Mesenchymal stem cell (in vitro differentiated cells and primary cell): ENCODE results near the gene C10orf90.

ENCODE experiments used
- DNase-seq: peaks from one replicate; pipeline ENCODE4 v3.0.0-alpha.2; 2013
- H2AFZ ChIP-seq: one replicate; pipeline ENCODE4 v1.6.1; 2013; ENCODE audit warnings: low read depth, mild to moderate bottlenecking, control low read depth, inconsistent platforms, low read length, moderate library complexity
- H2AK5ac ChIP-seq: 2 replicates; pipeline ENCODE4 v1.6.1; 2013; ENCODE audit warnings: low read length, moderate library complexity, mild to moderate bottlenecking, inconsistent platforms; ENCODE audit not compliant: severe bottlenecking
- H2BK120ac ChIP-seq: one replicate; pipeline ENCODE4 v1.6.1; 2013; ENCODE audit warnings: low read depth, mild to moderate bottlenecking, inconsistent platforms, low read length, moderate library complexity
- H2BK12ac ChIP-seq, 2 experiments: one replicate each; pipeline ENCODE4 v1.6.1; 2013; ENCODE audit warnings: inconsistent platforms in 2 of 2, low read length in 2 of 2, mild to moderate bottlenecking in 2 of 2, moderate library complexity in 2 of 2, control low read depth in 1 of 2
- H2BK15ac ChIP-seq: one replicate; pipeline ENCODE4 v1.6.1; 2013; ENCODE audit warnings: mild to moderate bottlenecking, low read depth, inconsistent platforms; ENCODE audit not compliant: poor library complexity, severe bottlenecking
- H2BK5ac ChIP-seq: 2 replicates; pipeline ENCODE4 v1.6.1; 2013; ENCODE audit warnings: low read depth, mild to moderate bottlenecking, low read length, control low read depth, inconsistent platforms; ENCODE audit not compliant: poor library complexity, severe bottlenecking
- H3K14ac ChIP-seq, 2 experiments: one replicate each; pipeline ENCODE4 v1.6.1; 2013; ENCODE audit warnings: inconsistent platforms in 2 of 2, low read length in 2 of 2, control low read depth in 1 of 2, mild to moderate bottlenecking in 1 of 2, moderate library complexity in 1 of 2
- H3K18ac ChIP-seq, 2 experiments: one replicate each; pipeline ENCODE4 v1.6.1; 2013; ENCODE audit warnings: inconsistent platforms in 2 of 2, low read length in 2 of 2, control low read depth in 1 of 2, low read depth in 1 of 2, mild to moderate bottlenecking in 1 of 2
- H3K23ac ChIP-seq, 2 experiments: one replicate each; pipeline ENCODE4 v1.6.1; 2013; ENCODE audit warnings: inconsistent platforms in 2 of 2, low read length in 2 of 2, mild to moderate bottlenecking in 2 of 2, moderate library complexity in 2 of 2, control low read depth in 1 of 2
- H3K27ac ChIP-seq: 2 replicates; pipeline ENCODE4 v1.5.1; 2013; ENCODE audit warnings: mild to moderate bottlenecking, moderate library complexity, low read length, control low read depth, inconsistent platforms; ENCODE audit not compliant: poor library complexity, severe bottlenecking
- H3K27me3 ChIP-seq, 2 experiments: 2 replicates each; pipeline versions ENCODE4 v1.6.1 to v1.7.0; 2013; ENCODE audit warnings: low read length in 2 of 2, mild to moderate bottlenecking in 2 of 2, moderate library complexity in 2 of 2, control low read depth in 1 of 2, inconsistent platforms in 1 of 2; ENCODE audit not compliant: control insufficient read depth in 1 of 2, insufficient read depth in 1 of 2
- H3K36me3 ChIP-seq, 2 experiments: 2 replicates each; pipeline versions ENCODE4 v1.6.1 to v1.7.0; 2013; ENCODE audit warnings: low read length in 2 of 2, control low read depth in 1 of 2, inconsistent platforms in 1 of 2, low read depth in 1 of 2, mild to moderate bottlenecking in 1 of 2; ENCODE audit not compliant: insufficient read depth in 2 of 2, control insufficient read depth in 1 of 2
- H3K4ac ChIP-seq, 2 experiments: one replicate each; pipeline ENCODE4 v1.6.1; 2013; ENCODE audit warnings: inconsistent platforms in 2 of 2, low read length in 2 of 2, mild to moderate bottlenecking in 2 of 2, moderate library complexity in 2 of 2, control low read depth in 1 of 2, low read depth in 1 of 2
- H3K4me1 ChIP-seq: 2 replicates; pipeline ENCODE4 v1.6.1; 2013; ENCODE audit warnings: low read depth, low read length, control low read depth; ENCODE audit not compliant: control insufficient read depth, insufficient read depth
- H3K4me2 ChIP-seq: 2 replicates; pipeline ENCODE4 v1.6.1; 2013; ENCODE audit warnings: low read length, mild to moderate bottlenecking, inconsistent platforms; ENCODE audit not compliant: poor library complexity, severe bottlenecking
- H3K4me3 ChIP-seq, 2 experiments: 2 replicates each; pipeline versions ENCODE4 v1.5.1 to v1.7.0; 2013; ENCODE audit warnings: low read length in 2 of 2, mild to moderate bottlenecking in 2 of 2, control low read depth in 1 of 2, low read depth in 1 of 2; ENCODE audit not compliant: insufficient read depth in 1 of 2
- H3K79me1 ChIP-seq: replicated peaks from 2 replicates; pipeline ENCODE4 v1.6.1; 2013; ENCODE audit warnings: mild to moderate bottlenecking, control low read depth, low read length, inconsistent platforms; ENCODE audit not compliant: poor library complexity, severe bottlenecking
- H3K9ac ChIP-seq: 2 replicates; pipeline ENCODE4 v1.7.0; 2013; ENCODE audit warnings: mild to moderate bottlenecking, low read length, moderate library complexity
- H3K9me3 ChIP-seq: 2 replicates; pipeline ENCODE4 v1.7.0; 2013; ENCODE audit warnings: mild to moderate bottlenecking, low read length; ENCODE audit not compliant: control insufficient read depth
- H4K8ac ChIP-seq: one replicate; pipeline ENCODE4 v1.6.1; 2013; ENCODE audit warnings: inconsistent platforms, mild to moderate bottlenecking, low read length, moderate library complexity
- H4K91ac ChIP-seq: one replicate; pipeline ENCODE4 v1.6.1; 2013; ENCODE audit warnings: mild to moderate bottlenecking, low read length, inconsistent platforms
- WGBS: methylation state at CpG from one replicate; pipeline ENCODE4 v1.1.7; 2013; ENCODE audit warnings: mixed read lengths; 5-methylcytosine and 5-hydroxymethylcytosine counted together

Gene C10orf90

GRCh38 chr10:126565441-126565840, 105.1 kb downstream of the C10orf90 start:
- Histone ChIP-seq H3K27me3 (no peaks in the 10 kb centered on the region), H2BK12ac (no peak overlapping the region), H2BK120ac (no peak overlapping the region), H2BK15ac (no peak overlapping the region), H4K91ac (no peak overlapping the region), H3K27ac (no peak overlapping the region), H3K9me3 (no peaks in the 10 kb centered on the region), H3K4me2 (no peak overlapping the region), H3K9ac (no peak overlapping the region), H3K4ac (no peak overlapping the region), H3K36me3 (no peaks in the 10 kb centered on the region), H3K18ac (no peak overlapping the region), H3K14ac (no peak overlapping the region), H2AK5ac (no peak overlapping the region), H2BK5ac (no peak overlapping the region), H4K8ac (no peak overlapping the region), H3K23ac (no peak overlapping the region), H2AFZ (no peak overlapping the region), H3K79me1 (no peaks in the 10 kb centered on the region), H3K4me1 (peaks cover 5% of the 10 kb centered on the region), H3K4me3 (no peak overlapping the region)
- WGBS: 90% methylated on average over 7 of the region's 7 CpGs
- no peak for DNase-seq

- H3K4me3 ChIP-seq: no peak overlapping the region
- DNase-seq: no peak
- no peak overlapping the region for H3K4me2 ChIP-seq
- no peaks in the 10 kb centered on the region for H3K27me3 ChIP-seq
- H2BK12ac ChIP-seq: no peak overlapping the region
- H3K23ac ChIP-seq: no peak overlapping the region
- no peak overlapping the region for H4K8ac ChIP-seq
- no peaks in the 10 kb centered on the region for H3K79me1 ChIP-seq
- no peak overlapping the region for H2BK5ac ChIP-seq
- no peak overlapping the region for H4K91ac ChIP-seq
- H3K9ac ChIP-seq: no peak overlapping the region
- no peak overlapping the region for H3K4ac ChIP-seq
- 82% methylated on average over 3 of the region's 4 CpGs for WGBS
- no peaks in the 10 kb centered on the region for H3K9me3 ChIP-seq
- H2BK15ac ChIP-seq: no peak overlapping the region
- peaks cover 5% of the 10 kb centered on the region for H3K4me1 ChIP-seq
- H3K14ac ChIP-seq: peak overlapping the region in 1 of 2 experiments; percentile 31
- no peak overlapping the region for H2BK120ac ChIP-seq
- H3K27ac ChIP-seq: no peak overlapping the region
- no peak overlapping the region for H2AK5ac ChIP-seq
- H2AFZ ChIP-seq: no peak overlapping the region
- no peak overlapping the region for H3K18ac ChIP-seq
- H3K36me3 ChIP-seq: no peaks in the 10 kb centered on the region
Measured at GRCh38 chr10:126564326-126564888, 106.1 kb downstream of the C10orf90 start.

- H3K4ac ChIP-seq: no peak overlapping the region
- no peak overlapping the region for H3K4me3 ChIP-seq
- no peak overlapping the region for H2BK120ac ChIP-seq
- H4K8ac ChIP-seq: no peak overlapping the region
- H3K9ac ChIP-seq: no peak overlapping the region
- H3K23ac ChIP-seq: no peak overlapping the region
- H2BK12ac ChIP-seq: no peak overlapping the region
- H3K4me1 ChIP-seq: peaks cover 2% of the 10 kb centered on the region
- H2AFZ ChIP-seq: no peak overlapping the region
- H3K27me3 ChIP-seq: no peaks in the 10 kb centered on the region
- no peak overlapping the region for H3K27ac ChIP-seq
- no peaks in the 10 kb centered on the region for H3K79me1 ChIP-seq
- no peak overlapping the region for H3K18ac ChIP-seq
- H2BK5ac ChIP-seq: no peak overlapping the region
- 52% methylated on average over 2 of the region's 3 CpGs for WGBS
- H2BK15ac ChIP-seq: no peak overlapping the region
- DNase-seq: no peak
- no peak overlapping the region for H3K4me2 ChIP-seq
- H4K91ac ChIP-seq: no peak overlapping the region
- H3K9me3 ChIP-seq: no peaks in the 10 kb centered on the region
- no peak overlapping the region for H2AK5ac ChIP-seq
- no peaks in the 10 kb centered on the region for H3K36me3 ChIP-seq
- peak overlapping the region in 1 of 2 experiments; percentile 24 for H3K14ac ChIP-seq
Measured at GRCh38 chr10:126563361-126563760, 107.1 kb downstream of the C10orf90 start.

- Histone ChIP-seq H4K8ac (peak overlapping the region; percentile 10), H3K27ac (no peak overlapping the region), H2BK5ac (no peak overlapping the region), H3K4me2 (no peak overlapping the region), H2BK15ac (no peak overlapping the region), H3K9me3 (no peaks in the 10 kb centered on the region), H2BK12ac (peak overlapping the region in 1 of 2 experiments; percentile 21), H2BK120ac (peak overlapping the region; percentile 0), H3K27me3 (no peaks in the 10 kb centered on the region), H2AK5ac (no peak overlapping the region), H2AFZ (peak overlapping the region; percentile 55), H3K36me3 (no peaks in the 10 kb centered on the region), H3K18ac (peak overlapping the region in 1 of 2 experiments; percentile 34), H3K9ac (peak overlapping the region; percentile 71), H3K14ac (no peak overlapping the region), H3K4me1 (peaks cover 2% of the 10 kb centered on the region), H3K4ac (peak overlapping the region in 1 of 2 experiments; percentile 24), H3K79me1 (no peaks in the 10 kb centered on the region), H3K23ac (no peak overlapping the region), H4K91ac (no peak overlapping the region), H3K4me3 (peak overlapping the region in 1 of 2 experiments; percentile 70)
- DNase-seq: peak; percentile 18
- WGBS: 42% methylated on average over 13 of the region's 13 CpGs
Measured at GRCh38 chr10:126561921-126562680, 108.4 kb downstream of the C10orf90 start.
